ENCODE measurements around the gene RNF4. TPM values are rescaled to one million over a fixed set of nuclear protein-coding genes. Genes with fewer than 3 reads are reported as not detected.
"Not testable (repeated sequence)": the region's sequence is repeated elsewhere in the genome, so short reads cannot be mapped to it uniquely, and the experiment has no call there.

The RNF4 gene
- total RNA-seq, 4 donors from 2014 or later, result 33.2 to 49.0 (median 40.7) TPM

DNA sequence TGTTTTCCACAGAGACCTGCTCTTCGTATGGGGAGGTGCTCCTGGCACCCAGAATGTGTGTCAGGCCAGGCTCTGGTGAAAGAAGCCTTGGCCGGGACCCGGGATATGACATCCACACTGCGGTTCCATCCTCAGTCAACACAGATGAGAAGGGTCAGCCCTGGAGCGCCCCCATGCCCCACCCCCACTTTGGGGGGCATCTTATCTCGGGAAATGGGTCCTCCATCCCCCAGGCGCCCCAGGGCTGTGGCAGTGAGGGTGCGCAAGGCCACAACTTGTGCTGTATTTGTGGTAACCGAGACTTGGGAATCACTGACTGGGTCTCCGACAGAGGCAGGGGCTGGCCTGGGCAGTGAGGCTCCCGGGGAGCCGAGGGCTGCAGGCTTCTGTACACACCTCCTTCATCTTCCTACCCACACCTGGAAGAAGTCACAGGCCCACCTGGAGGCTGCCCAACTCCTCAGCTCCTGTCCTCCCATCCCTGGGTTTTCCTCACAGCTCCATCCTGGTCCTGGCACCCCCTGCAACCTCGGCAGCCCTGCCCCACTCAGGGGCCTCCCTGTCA, 42.1 kb upstream of the RNF4 start:
- Histone ChIP-seq H3K4me1 (no peaks in the 10 kb centered on the region), H3K27me3 (peaks cover 0 to 44% (median 10%) of the 10 kb centered on the region in 4 donors), H3K27ac (replicated peaks in 1 of 4) (no peak overlapping the region), H3K36me3 (no peaks in the 10 kb centered on the region), H3K9me3 (peaks cover 0 to 3% (median 0%) of the 10 kb centered on the region in 4 donors), H3K4me3 (no peak overlapping the region)
- TF ChIP-seq, protein P1, sequence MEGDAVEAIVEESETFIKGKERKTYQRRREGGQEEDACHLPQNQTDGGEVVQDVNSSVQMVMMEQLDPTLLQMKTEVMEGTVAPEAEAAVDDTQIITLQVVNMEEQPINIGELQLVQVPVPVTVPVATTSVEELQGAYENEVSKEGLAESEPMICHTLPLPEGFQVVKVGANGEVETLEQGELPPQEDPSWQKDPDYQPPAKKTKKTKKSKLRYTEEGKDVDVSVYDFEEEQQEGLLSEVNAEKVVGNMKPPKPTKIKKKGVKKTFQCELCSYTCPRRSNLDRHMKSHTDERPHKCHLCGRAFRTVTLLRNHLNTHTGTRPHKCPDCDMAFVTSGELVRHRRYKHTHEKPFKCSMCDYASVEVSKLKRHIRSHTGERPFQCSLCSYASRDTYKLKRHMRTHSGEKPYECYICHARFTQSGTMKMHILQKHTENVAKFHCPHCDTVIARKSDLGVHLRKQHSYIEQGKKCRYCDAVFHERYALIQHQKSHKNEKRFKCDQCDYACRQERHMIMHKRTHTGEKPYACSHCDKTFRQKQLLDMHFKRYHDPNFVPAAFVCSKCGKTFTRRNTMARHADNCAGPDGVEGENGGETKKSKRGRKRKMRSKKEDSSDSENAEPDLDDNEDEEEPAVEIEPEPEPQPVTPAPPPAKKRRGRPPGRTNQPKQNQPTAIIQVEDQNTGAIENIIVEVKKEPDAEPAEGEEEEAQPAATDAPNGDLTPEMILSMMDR (IDR thresholded peaks at IDR 0.05), result no peak
- TF ChIP-seq POLR2A (IDR thresholded peaks at IDR 0.05; ENCODE audit: low read depth) (no peak), POLR2AphosphoS5 (IDR thresholded peaks at IDR 0.05) (no peak)
- DNase-seq (ENCODE audit: extremely low spot score), result no peak
- intact Hi-C loops (cut with DNase I), result no loop called here
- WGBS, result 80% methylated on average over 3 of the region's 13 CpGs

DNA sequence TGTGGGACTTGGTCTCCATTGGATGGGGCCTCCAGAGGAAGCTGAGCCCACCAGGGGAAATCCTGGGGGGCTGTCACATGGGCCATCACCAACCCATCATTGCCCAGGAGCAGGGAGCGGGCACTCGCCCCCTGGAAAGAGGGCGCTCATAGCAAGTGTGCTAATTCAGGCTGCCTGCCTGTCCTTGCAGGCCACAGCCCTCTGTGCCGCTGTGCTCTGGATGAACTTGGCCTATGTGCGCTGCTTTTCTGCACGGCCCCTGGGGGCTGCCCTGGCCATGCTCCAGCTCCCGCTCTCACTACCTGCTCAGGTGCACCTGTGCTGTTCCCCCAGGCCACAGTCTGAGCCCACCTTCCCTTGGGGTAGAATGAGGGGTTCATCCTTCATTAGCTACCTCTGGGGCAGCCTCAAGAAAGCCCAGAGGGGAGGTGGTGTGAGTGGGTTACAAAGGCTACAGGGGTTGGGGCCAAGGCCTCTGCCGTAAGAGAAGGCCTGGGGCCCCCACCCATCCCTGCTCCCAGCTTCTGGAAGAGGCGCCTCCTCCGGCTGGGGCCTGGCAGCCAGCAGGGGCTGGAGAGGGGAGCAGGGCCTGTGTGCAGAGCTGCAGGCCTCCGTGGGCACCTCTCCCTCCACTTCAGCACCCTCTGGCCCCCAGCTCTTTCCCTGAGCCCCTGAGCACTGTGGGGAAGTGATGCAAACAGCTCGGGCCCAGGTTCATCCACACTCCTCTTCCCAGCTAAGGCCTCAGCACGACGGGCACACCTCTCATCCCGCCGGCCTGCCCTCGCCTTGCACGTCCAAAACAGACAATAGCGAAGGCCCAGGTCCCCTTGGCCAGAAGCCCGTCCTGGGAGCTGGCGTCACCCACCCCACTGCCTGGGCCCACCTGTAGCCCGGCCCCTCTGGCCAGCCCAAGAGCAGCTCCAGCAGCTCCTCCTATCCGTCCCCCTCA, 41.2 kb upstream of the RNF4 start:
- no peaks in the 10 kb centered on the region for H3K36me3 ChIP-seq
- TF ChIP-seq POLR2AphosphoS5 (IDR thresholded peaks at IDR 0.05) (no peak), POLR2A (IDR thresholded peaks at IDR 0.05; ENCODE audit: low read depth) (no peak), EP300 (IDR thresholded peaks at IDR 0.05) (no peak)
- TF ChIP-seq, protein P1 (IDR thresholded peaks at IDR 0.05), result no peak
- no peak overlapping the region for H3K27ac ChIP-seq (replicated peaks in 1 of 4)
- no peak for DNase-seq (ENCODE audit: extremely low spot score)
- H3K4me1 ChIP-seq, result no peaks in the 10 kb centered on the region
- no peak overlapping the region for H3K4me3 ChIP-seq
- intact Hi-C loops (cut with DNase I), result no loop called here
- WGBS, result 88% methylated on average over 17 of the region's 23 CpGs
- H3K27me3 ChIP-seq, result peaks cover 0 to 35% (median 7%) of the 10 kb centered on the region in 4 donors
- peaks cover 0 to 3% (median 0%) of the 10 kb centered on the region in 4 donors for H3K9me3 ChIP-seq

DNA sequence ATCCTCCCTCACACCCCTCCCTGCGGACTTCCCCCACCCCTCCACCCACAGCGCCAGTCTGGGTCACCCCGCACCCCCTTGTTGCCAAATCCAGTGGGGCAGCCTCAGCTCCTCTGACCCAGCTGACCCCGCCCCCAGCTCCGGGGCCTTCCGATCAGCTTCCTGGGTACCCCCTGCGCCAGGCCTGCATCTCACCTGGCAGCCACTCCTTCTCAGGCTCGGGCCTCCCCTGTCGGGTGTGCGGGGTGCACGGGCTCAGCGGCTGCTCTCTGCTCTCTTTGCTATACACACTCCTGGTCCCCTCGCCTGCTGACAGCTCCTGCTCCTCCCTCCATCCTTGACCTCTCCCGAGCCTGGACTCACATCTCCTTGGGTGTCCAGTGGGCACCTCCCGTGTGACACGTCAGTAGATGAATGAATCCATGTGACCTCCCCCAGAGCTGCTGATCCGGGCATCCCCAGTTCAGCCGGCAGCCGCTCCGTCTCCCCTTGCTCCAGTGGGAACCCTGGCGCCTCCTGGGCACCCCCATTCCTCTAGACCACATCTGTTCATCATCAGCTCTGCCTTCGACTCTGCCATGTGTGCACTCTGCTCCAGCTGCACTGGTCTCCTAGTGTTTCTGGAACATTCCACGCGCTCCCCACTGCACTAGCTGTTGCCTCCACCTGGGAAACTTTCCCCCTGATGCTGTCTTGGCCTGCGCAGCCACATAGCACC, 40.3 kb upstream of the RNF4 start:
- TF ChIP-seq, protein P1 (IDR thresholded peaks at IDR 0.05), result no peak
- TF ChIP-seq POLR2AphosphoS5 (IDR thresholded peaks at IDR 0.05) (no peak), POLR2A (IDR thresholded peaks at IDR 0.05; ENCODE audit: low read depth) (no peak), EP300 (IDR thresholded peaks at IDR 0.05) (no peak)
- 77% methylated on average over 25 of the region's 25 CpGs for WGBS
- H3K9me3 ChIP-seq, result peaks cover 0 to 3% (median 0%) of the 10 kb centered on the region in 4 donors
- no peaks in the 10 kb centered on the region for H3K4me1 ChIP-seq
- peaks cover 0 to 35% (median under 1%) of the 10 kb centered on the region in 4 donors for H3K27me3 ChIP-seq
- no peak overlapping the region for H3K27ac ChIP-seq (replicated peaks in 1 of 4)
- DNase-seq (ENCODE audit: extremely low spot score), result no peak
- no peaks in the 10 kb centered on the region for H3K36me3 ChIP-seq
- intact Hi-C loops (cut with DNase I), result no loop called here
- H3K4me3 ChIP-seq, result no peak overlapping the region

DNA sequence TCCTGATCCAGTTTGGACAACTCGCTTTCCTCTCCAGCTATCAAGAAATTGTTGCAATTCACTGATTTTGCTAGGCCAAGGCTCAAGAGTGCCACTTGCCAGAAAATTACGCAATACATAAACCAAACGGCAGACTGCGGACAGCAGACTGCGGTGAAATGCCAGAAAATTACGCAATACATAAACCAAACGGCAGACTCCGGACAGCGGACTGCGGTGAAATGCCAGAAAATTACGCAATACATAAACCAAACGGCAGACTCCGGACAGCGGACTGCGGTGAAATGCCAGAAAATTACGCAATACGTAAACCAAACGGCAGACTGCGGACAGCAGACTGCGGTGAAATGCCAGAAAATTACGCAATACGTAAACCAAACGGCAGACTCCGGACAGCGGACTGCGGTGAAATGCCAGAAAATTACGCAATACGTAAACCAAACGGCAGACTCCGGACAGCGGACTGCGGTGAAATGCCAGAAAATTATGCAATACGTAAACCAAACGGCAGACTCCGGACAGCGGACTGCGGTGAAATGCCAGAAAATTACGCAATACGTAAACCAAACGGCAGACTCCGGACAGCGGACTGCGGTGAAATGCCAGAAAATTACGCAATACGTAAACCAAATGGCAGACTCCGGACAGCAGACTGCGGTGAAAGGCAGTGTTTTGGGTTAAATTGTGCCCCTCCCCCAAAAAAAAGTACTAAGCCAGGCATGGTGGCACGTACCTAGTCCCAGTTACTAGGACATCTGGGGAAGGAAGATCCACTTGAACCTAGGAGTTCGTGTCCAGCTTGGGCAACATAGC, 38.8 kb upstream of the RNF4 start:
- H3K4me3 ChIP-seq; H3K4me1 ChIP-seq; H3K9me3 ChIP-seq; intact Hi-C loops (cut with DNase I); DNase-seq (ENCODE audit: extremely low spot score); H3K36me3 ChIP-seq: not testable (repeated sequence)
- H3K27ac ChIP-seq (replicated peaks in 1 of 4), result peak overlapping the region in 1 of 4 donors; percentile 30
- peaks cover 0 to 27% (median 0%) of the 10 kb centered on the region in 4 donors for H3K27me3 ChIP-seq
- 82% methylated on average over 31 of the region's 49 CpGs for WGBS
